Liver (tissue), 9 donors: ENCODE data around the gene KCNMA1. TPM values are rescaled to one million over a fixed set of nuclear protein-coding genes. Genes with fewer than 3 reads are reported as not detected.

Experiments
- DNase-seq: peaks from one replicate; pipeline ENCODE4 v3.0.0-alpha.2; 2017; ENCODE audit warnings: low spot score
- H3K27ac ChIP-seq, 2 donors: one replicate each; pipeline ENCODE4 v1.7.0; 2013; ENCODE audit warnings: inconsistent platforms in 2 of 2, low read length in 2 of 2, control low read depth in 1 of 2, low read depth in 1 of 2, mild to moderate bottlenecking in 1 of 2
- H3K27me3 ChIP-seq, 4 donors: one replicate each; pipeline versions ENCODE4 v1.6.1 to v1.7.0; 2013; ENCODE audit warnings: low read length in 3 of 4, inconsistent platforms in 1 of 4, mild to moderate bottlenecking in 1 of 4, moderate library complexity in 1 of 4; ENCODE audit not compliant: control insufficient read depth in 4 of 4, insufficient read depth in 4 of 4
- H3K36me3 ChIP-seq, 4 donors: one replicate each; pipeline versions ENCODE4 v1.6.1 to v1.7.0; 2013; ENCODE audit warnings: low read length in 3 of 4, mild to moderate bottlenecking in 3 of 4, low read depth in 1 of 4, moderate library complexity in 1 of 4; ENCODE audit not compliant: control insufficient read depth in 4 of 4, insufficient read depth in 3 of 4
- H3K4me1 ChIP-seq, 4 donors: one replicate each; pipeline versions ENCODE4 v1.6.1 to v1.7.0; 2013; ENCODE audit warnings: low read length in 3 of 4, mild to moderate bottlenecking in 3 of 4, moderate library complexity in 1 of 4; ENCODE audit not compliant: control insufficient read depth in 4 of 4, insufficient read depth in 4 of 4
- H3K4me3 ChIP-seq, 3 donors: one replicate each; pipeline versions ENCODE4 v1.6.1 to v1.7.0; 2013; ENCODE audit warnings: low read length in 3 of 3, control low read depth in 1 of 3, low read depth in 1 of 3, mild to moderate bottlenecking in 1 of 3
- H3K9ac ChIP-seq, 2 donors: one replicate each; pipeline ENCODE4 v1.7.0; 2013; ENCODE audit warnings: low read length in 2 of 2, mild to moderate bottlenecking in 2 of 2, moderate library complexity in 2 of 2, control low read depth in 1 of 2, low read depth in 1 of 2
- H3K9me3 ChIP-seq, 4 donors: one replicate each; pipeline versions ENCODE4 v1.6.1 to v1.7.0; 2013; ENCODE audit warnings: low read length in 3 of 4; ENCODE audit not compliant: control insufficient read depth in 4 of 4
- ATF3 ChIP-seq: IDR thresholded peaks from 2 replicates; pipeline ENCODE4 v1.6.1; 2016; ENCODE audit warnings: antibody characterized with exemption
- CTCF ChIP-seq: fragments of 150-350 bp; IDR thresholded peaks from 2 replicates; pipeline ENCODE4 v1.5.1; 2017; ENCODE audit warnings: improper control_type of control experiment, low read depth, low read length; ENCODE audit not compliant: missing input control
- EGR1 ChIP-seq, 2 donors: IDR thresholded peaks; 2 replicates each; pipeline ENCODE4 v1.6.1; 2016 to 2018; ENCODE audit warnings: antibody characterized with exemption in 2 of 2, low read depth in 2 of 2
- FOXA1 ChIP-seq: IDR thresholded peaks from 2 replicates; pipeline ENCODE4 v1.6.1; 2016; ENCODE audit warnings: antibody characterized with exemption
- FOXA2 ChIP-seq: IDR thresholded peaks from 2 replicates; pipeline ENCODE4 v1.6.1; 2016; ENCODE audit warnings: antibody characterized with exemption
- GABPA ChIP-seq, 2 donors: IDR thresholded peaks in 1 of 2; conservative IDR thresholded peaks in 1 of 2; 2 replicates each; pipeline ENCODE4 v1.6.1; 2016; ENCODE audit warnings: antibody characterized with exemption in 2 of 2, mild to moderate bottlenecking in 1 of 2, moderate library complexity in 1 of 2
- HNF4A ChIP-seq, 2 donors: conservative IDR thresholded peaks; 2 replicates each; pipeline ENCODE4 v1.6.1; 2016; ENCODE audit warnings: antibody characterized with exemption in 2 of 2, mild to moderate bottlenecking in 2 of 2
- HNF4G ChIP-seq: IDR thresholded peaks from 2 replicates; pipeline ENCODE4 v1.6.1; 2016; ENCODE audit warnings: antibody characterized with exemption
- MAX ChIP-seq: IDR thresholded peaks from 2 replicates; pipeline ENCODE4 v1.6.1; 2016; ENCODE audit warnings: antibody characterized with exemption
- NR2F2 ChIP-seq: IDR thresholded peaks from 2 replicates; pipeline ENCODE4 v1.6.1; 2016; ENCODE audit warnings: antibody characterized with exemption
- RAD21 ChIP-seq, 2 donors: IDR thresholded peaks; 2 replicates each; pipeline ENCODE4 v1.6.1; 2016; ENCODE audit warnings: antibody characterized with exemption in 2 of 2, mild to moderate bottlenecking in 2 of 2
- REST ChIP-seq: IDR thresholded peaks from 2 replicates; pipeline ENCODE4 v1.6.1; 2016; ENCODE audit warnings: antibody characterized with exemption, mild to moderate bottlenecking
- RXRA ChIP-seq, 2 donors: IDR thresholded peaks; 2 replicates each; pipeline ENCODE4 v1.6.1; 2017 to 2018; ENCODE audit warnings: antibody characterized with exemption in 2 of 2, mild to moderate bottlenecking in 1 of 2
- SP1 ChIP-seq: IDR thresholded peaks from 2 replicates; pipeline ENCODE4 v1.6.1; 2018; ENCODE audit warnings: antibody characterized with exemption, mild to moderate bottlenecking
- YY1 ChIP-seq: IDR thresholded peaks from 2 replicates; pipeline ENCODE4 v1.6.1; 2016; ENCODE audit warnings: antibody characterized with exemption, mild to moderate bottlenecking
- WGBS: extraction: QIAGEN DNeasy Blood & Tissue Kit; methylation state at CpG from one replicate; pipeline ENCODE4 v1.1.7; 2013; 5-methylcytosine and 5-hydroxymethylcytosine counted together
- polyA plus RNA-seq, 2 donors: library from polyadenylated mRNA; stranded (reverse) in 1 of 2; unstranded in 1 of 2; fragments of 200-250 nt in 1 of 2; fragments of >200 nt in 1 of 2; fragmentation: Nextera tagmentation in 1 of 2; extraction: Ambion mirVana in 1 of 2; gene quantifications; one replicate each; pipeline versions ENCODE4 v1.2.1 to v1.2.3, GENCODE V29; 2013 to 2015
- total RNA-seq, 2 donors: library from RNA; depleted of rRNA; stranded (reverse); fragments of >200 nt; gene quantifications; one replicate each; pipeline ENCODE4 v1.2.3, GENCODE V29; 2014
- donor health status: healthy.
- donor health status: healthy.
- donor health status: healthy.
- donor health status: healthy.
- donor health status: healthy.

Gene KCNMA1
- total and polyA plus RNA-seq, 4 donors, result 2.5 to 9.7 (median 4.7) TPM

GRCh38 chr10:77149001-77149400 is 488.6 kb downstream of the KCNMA1 start:
- H3K27ac ChIP-seq, result no peak overlapping the region
- H3K9ac ChIP-seq, result no peak overlapping the region
- TF ChIP-seq HNF4A (conservative IDR thresholded peaks at IDR 0.05) (no peak), MAX (no peak), YY1 (no peak), SP1 (no peak), RXRA (IDR thresholded peaks at IDR 0.05) (no peak), EGR1 (IDR thresholded peaks at IDR 0.05; ENCODE audit: low read depth in 2 of 2) (no peak), CTCF (no peak), REST (no peak), ATF3 (no peak), HNF4G (no peak)
- H3K4me3 ChIP-seq, result no peak overlapping the region
- H3K36me3 ChIP-seq, result no peaks in the 10 kb centered on the region
- 92% methylated on average over 4 of the region's 4 CpGs for WGBS
- H3K4me1 ChIP-seq, result no peaks in the 10 kb centered on the region
- H3K9me3 ChIP-seq, result no peaks in the 10 kb centered on the region
- no peak for DNase-seq
- no peaks in the 10 kb centered on the region for H3K27me3 ChIP-seq

- Histone ChIP-seq H3K27me3 (no peaks in the 10 kb centered on the region), H3K36me3 (no peaks in the 10 kb centered on the region), H3K9me3 (no peaks in the 10 kb centered on the region), H3K4me1 (no peaks in the 10 kb centered on the region), H3K4me3 (no peak overlapping the region), H3K9ac (no peak overlapping the region), H3K27ac (no peak overlapping the region)
- TF ChIP-seq HNF4G (no peak), RXRA (IDR thresholded peaks at IDR 0.05) (no peak), NR2F2 (no peak), ATF3 (no peak), FOXA2 (no peak), SP1 (no peak), FOXA1 (no peak), MAX (no peak), GABPA (IDR thresholded peaks at IDR 0.05 in 1 of 2, conservative IDR thresholded peaks at IDR 0.05 in 1 of 2) (no peak), RAD21 (IDR thresholded peaks at IDR 0.05) (no peak), HNF4A (conservative IDR thresholded peaks at IDR 0.05) (no peak)
- DNase-seq, result no peak
- WGBS, result 97% methylated on average over 1 of the region's 1 CpG
Observed at GRCh38 chr10:77147871-77148270, 489.7 kb downstream of the KCNMA1 start.
